HG03066 (cell line): ENCODE measurements around the gene KIFC3.
"Not testable (repeated sequence)": the region's sequence is repeated elsewhere in the genome, so short reads cannot be mapped to it uniquely, and the experiment has no call there.

Source experiments
- ATAC-seq: cut with Tn5 transposase; IDR thresholded peaks from one replicate; pipeline ENCODE4 v1.9.1; 2021; ENCODE audit warnings: low read depth; ENCODE audit not compliant: unreplicated experiment

KIFC3 gene

DNA sequence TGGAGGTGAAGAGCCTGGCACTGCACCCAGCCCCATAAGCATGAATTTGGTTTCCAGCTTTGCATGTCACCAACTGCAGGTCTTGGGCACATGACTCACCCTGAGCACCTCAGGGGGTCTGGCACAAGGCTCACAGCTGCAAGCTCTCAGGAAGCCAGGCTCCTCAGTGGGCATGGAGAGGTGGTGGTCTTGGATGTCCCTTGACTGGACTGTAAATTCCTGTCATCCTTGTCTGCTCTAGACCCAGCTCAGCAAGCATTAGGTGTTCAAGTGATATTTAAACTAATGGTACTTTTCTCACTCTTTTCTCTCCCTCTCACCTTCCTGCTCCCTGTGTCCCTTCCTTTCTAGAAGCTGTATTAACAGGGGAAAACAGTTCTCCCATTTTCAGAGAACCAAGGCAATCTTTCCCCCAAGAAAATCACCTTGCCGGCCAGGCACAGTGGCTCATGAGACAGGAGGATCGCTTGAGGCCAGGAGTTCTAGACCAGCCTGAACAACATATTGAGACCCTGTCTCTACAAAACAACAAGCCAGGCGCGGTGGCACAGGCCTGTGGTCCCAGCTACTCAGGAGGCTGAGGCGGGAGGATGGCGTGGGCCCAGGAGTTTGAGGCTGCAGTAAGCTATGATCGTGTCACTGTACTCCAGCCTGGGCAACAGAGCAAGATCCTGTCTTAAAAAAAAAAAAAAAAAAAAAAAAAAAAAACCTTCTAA is 5.1 kb upstream of the KIFC3 start:
- ATAC-seq = no peak

DNA sequence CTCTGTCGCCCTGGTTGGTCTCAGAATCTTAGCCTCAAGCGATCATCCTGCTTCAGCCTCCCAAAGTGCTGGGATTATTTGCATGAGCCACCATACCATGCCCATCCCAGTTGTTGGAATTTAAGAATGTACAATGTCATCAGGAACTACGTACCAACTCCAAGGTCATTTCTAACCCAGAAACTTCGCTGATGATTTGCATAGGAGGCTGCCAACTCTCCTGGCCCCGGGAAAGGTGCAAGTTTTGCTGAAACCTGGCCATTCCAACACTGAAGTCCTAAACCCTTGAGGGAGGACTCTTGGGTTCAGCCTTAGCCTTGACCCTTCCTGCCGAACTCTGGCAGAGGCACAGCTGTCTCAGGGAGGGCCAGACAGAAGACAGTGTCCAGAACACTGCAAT is 2.9 kb upstream of the KIFC3 start:
- no peak for ATAC-seq

GRCh38 chr16:57804111-57804837 is 2.0 kb upstream of the KIFC3 start:
- no peak for ATAC-seq

DNA sequence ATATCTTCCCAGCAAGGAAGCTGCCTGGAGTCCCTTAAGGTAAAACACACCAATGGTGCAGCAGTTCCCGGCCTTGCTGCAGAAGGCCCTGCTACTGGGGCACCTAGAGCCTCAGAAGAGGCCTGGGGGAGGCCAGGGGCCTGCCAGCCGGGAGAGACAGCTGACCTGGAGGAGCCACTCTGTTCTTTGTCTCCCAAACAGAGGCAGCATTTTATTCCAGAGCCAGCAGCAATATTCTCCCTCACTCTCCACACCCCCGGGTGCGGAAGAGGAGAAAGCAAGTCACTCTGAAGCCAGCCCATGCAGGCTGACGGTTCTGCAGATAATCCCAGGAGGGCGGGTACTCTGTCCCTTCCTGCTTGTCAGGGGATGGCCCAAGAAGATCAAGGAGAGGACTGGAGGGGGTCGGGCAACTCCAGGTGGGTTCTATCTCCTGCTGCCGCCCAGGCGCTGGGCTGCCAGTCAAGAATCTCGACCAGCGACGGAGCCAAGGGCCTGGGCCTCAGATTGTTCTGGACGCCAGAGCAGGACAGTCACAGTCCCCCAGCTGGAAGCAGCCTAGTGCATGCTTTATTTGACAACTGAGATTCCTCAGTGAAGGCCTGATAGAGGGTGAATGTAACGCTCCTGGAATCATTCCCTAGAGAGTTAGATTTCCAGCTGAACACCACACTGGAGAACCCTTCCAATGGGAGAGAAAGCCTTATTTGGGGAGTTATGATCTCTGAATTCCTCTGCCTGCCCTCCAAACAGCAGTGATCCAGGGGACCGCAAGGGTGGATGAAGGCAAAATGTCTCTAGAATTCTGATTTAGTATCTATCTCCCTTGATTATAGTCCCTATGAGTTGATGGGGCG is 1.1 kb upstream of the KIFC3 start:
- no peak for ATAC-seq

DNA sequence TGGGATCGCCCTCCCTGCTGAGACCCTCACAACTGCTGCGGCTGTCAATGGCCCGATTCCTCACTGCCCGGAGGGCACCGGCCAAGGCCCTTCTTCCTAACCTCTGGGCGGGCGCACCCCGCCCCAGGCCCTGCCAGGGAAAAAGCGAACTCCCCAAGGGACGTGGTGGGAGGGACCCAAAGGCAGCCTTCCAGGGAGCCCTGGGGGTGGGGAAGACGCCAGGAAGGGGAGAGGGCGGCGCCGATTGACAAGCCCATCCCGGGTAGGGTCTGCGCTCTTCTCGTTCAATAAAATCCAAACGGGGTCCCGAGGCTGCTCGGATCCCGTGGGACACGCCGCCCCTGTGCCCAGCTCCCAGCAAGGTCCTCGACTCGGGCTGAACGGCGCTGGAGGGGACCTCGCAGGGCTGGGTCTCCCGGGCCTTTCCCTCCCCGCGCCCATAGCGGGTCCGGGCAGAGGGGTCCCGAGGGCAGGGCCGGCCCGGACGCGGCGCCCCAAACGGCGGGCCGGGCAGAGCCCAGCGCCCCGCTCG is 416 bp downstream of the KIFC3 start:
- ATAC-seq = no peak

- ATAC-seq = no peak
Observed at GRCh38 chr16:57801098-57801808, 1.0 kb downstream of the KIFC3 start.

GRCh38 chr16:57800200-57801097 is 1.8 kb downstream of the KIFC3 start:
- ATAC-seq = no peak

DNA sequence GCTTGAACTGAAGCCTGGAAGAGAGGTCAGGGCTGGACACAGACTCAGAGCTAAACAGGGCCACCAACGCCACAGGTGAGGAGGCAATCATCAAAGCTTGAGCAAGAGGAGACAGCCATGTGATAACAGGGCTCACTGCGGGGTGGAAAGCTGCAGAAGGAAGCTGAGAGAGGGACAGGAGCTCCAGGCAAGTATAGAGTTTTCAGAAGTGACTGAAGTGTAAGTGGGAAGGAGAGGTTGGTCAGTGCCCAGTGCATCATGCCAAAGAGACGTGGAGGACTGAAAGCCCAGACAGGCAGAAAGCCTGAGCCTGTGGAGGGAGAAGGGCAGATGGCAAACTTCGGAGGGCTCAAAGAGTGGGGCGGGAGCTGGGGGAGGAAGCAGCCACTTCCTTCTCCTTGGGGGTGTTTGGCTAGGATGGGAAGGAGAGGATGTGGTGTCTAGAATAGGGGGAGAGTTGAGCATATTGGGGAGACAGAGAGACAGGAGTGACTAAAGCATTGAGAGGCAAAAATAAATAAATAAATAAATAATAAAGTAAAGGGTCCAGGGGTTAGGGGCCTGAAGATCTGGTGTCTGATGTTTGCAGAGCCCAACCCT is 2.6 kb downstream of the KIFC3 start:
- ATAC-seq = no peak

GRCh38 chr16:57798953-57799599 is 3.2 kb downstream of the KIFC3 start:
- no peak for ATAC-seq

DNA sequence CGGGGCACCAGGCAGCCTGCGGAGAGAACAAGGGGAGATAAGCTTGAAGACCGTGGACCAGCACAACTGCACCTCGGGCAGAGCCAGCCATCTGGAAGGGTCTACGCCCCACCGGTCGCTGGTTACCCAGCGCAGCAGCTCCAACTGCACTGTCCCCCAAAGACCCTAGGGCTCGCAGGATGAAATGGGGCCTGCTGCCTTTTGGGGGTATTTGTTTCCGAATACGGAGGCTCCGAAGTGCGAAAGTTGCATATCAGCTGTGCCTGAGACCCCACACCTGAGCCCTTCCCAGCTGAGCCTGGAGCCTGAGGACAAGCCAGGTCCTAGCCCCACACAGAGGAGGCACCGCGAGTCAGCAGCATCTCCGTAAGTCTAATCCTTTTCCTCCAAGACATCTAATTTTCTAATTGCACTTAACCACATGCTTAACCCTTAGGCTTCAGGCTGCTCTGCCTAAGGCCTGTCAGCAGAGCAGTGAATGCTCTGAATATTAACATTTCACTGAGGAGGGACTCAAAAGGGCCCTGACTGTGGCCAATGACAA is 4.0 kb downstream of the KIFC3 start:
- ATAC-seq = no peak

GRCh38 chr16:57797526-57798266 is 4.6 kb downstream of the KIFC3 start:
- ATAC-seq = no peak

GRCh38 chr16:57797216-57797525 is 5.1 kb downstream of the KIFC3 start:
- no peak for ATAC-seq

DNA sequence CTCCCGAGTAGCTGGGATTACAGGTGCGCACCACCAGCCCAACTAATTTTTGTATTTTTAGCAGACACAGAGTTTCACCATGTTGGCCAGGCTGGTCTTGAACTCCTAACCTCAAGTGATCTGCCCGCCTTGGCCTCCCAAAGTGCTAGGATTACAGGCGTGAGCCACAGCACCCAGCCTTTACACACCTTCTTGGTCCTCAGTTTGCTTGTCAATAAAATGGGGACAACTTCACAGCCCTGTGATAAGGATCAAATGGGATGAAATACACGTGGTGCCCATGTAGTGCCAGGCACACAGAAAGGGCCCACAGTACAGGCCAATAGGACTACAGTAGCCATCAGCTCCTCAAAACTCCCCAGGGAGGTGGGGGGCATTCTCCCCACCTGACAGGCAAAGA is 6.3 kb downstream of the KIFC3 start:
- not testable (repeated sequence) for ATAC-seq

DNA sequence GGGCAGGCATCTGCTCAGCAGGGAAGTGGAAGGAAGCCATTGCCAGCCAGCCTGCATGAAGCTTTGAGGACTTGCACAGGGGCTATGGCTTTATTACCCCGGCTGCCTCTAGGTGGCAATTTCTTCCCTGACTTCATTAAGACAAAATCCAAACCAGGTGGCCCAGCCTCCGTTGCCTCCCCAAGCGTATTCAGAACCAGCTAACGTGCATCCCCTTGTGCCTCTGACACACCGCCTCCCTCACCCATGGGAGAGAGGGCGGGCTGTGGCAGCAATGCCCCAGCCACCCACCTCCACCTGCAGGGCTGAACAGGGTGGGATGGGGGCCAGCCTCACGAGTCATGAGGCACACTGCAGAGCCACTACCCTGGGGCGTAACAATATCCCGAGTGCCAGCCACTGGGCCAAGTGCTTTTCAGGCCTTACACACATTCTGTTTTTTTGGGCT is 6.8 kb downstream of the KIFC3 start:
- ATAC-seq = no peak

DNA sequence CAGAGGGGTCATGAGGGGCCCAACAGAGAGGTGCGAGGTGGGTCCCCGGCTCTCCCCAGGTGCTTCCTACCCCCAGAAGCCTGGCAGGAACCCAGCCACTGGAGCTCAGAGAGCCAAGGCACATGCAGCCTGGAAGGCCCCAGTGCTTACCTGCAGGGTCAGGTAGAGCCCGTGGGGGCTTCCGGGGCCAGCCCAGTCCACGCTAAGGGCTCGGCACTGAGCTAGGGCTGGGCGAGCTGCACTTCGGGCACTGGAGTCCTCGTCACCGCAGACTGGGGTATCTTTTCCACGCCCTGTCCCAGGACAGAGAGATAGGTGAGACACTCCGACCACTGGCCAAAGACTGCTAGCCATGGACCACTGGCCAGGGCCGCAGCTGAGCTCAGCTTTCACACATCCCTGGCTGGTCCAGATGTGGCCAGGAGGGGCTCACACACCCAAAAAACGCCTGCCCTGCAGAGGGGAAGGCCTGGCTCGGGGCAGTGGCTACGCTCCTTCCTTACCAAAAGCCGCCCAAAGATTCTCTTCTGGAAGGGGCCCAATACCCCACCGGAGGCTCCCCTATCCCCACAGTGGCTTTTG is 7.4 kb downstream of the KIFC3 start:
- no peak for ATAC-seq

GRCh38 chr16:57791893-57792461 is 10.3 kb downstream of the KIFC3 start:
- no peak for ATAC-seq
